HuH-7 (cell line): Measurements from ENCODE around the gene PRKN.

Experiments
- DNase-seq: peaks from one replicate; pipeline ENCODE4 v3.0.0; 2011; ENCODE audit warnings: low spot score

PRKN gene

GRCh38 chr6:161443848-161444247 lies 1283.7 kb downstream of the PRKN start:
- DNase-seq = no peak

- DNase-seq = no peak
Observed at GRCh38 chr6:161442420-161442819, 1285.1 kb downstream of the PRKN start.

- no peak for DNase-seq
Observed at GRCh38 chr6:161440299-161440698, 1287.3 kb downstream of the PRKN start.

DNA sequence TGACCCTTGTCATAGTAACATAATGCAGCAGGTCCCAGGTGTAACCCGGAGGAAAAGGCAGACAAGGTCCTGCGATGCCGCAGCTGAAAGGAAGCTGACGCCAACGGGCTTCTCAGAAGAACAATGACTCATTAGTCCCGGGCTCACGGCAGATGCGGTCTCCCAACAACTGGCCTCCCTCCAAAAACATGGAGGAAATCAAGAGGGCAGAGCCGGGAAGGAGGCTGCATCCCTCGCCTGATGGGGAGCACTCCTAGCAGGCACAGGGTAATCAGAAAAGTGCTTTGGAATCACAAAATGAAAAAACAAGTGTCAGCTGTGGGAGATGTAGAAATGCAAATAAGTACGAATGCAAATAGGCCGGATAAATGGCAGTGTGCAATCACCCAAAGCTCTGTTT lies 1288.5 kb downstream of the PRKN start:
- DNase-seq = no peak

DNA sequence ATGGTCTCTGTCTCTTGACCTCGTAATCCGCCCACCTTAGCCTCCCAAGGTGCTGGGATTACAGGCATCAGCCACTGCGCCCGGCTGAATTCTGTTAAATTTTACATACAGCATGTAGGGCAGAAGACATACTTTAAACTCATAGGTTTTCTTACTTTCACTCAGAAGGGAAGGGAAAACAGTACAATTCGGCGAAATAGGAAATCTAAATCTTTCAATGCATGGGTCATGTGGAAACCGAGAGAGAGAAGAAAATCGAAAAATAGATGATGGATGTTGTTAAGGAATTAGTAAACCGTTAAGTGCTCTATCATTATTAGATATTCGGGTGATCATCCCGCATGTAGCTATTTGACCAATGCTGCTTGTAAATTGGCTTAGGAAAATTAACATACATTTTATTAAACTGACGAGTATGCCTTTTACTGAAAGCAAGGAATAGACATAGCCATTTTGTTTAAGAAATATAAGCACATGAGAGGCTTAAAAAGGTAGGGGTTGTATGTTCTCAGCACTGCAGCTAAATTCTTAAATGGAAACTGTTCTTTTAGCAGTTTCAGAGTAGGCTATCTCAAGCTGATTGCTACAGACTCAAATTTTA lies 1289.0 kb downstream of the PRKN start:
- DNase-seq = no peak

DNA sequence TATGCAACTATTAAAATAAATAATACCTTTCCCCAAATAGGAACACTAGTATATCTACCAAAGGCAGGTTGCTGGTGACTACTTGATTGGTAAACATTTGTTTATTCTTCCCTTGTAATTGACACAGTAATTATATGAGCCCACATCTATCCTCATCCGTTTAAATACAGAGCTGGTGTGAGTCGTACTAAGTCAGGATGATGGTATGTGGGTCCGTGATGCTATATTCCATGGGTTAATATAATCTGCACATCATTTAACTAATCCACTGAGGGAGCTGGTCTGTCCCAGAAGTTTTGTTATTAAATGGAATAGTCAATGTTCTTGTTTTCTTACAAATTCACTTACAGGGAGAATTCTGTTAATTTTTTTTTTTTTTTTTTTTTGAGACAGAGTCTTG lies 1289.7 kb downstream of the PRKN start:
- DNase-seq = no peak

- no peak for DNase-seq
Observed at GRCh38 chr6:161436106-161436876, 1291.3 kb downstream of the PRKN start.

DNA sequence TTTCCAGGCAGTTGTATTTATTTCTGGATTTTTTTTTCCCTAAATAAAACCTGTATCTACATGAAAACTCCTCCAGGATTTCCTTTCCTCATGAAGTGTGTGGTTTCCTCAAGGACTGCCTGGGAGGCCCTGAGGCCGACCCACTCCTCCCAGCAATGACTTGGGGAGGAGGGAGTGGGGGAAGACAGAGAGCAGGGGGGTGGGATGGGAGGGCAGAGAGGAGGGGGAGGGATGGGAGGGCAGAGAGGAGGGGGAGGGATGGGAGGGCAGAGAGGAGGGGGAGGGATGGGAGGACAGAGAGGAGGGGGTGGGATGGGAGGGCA lies 1291.9 kb downstream of the PRKN start:
- no peak for DNase-seq

DNA sequence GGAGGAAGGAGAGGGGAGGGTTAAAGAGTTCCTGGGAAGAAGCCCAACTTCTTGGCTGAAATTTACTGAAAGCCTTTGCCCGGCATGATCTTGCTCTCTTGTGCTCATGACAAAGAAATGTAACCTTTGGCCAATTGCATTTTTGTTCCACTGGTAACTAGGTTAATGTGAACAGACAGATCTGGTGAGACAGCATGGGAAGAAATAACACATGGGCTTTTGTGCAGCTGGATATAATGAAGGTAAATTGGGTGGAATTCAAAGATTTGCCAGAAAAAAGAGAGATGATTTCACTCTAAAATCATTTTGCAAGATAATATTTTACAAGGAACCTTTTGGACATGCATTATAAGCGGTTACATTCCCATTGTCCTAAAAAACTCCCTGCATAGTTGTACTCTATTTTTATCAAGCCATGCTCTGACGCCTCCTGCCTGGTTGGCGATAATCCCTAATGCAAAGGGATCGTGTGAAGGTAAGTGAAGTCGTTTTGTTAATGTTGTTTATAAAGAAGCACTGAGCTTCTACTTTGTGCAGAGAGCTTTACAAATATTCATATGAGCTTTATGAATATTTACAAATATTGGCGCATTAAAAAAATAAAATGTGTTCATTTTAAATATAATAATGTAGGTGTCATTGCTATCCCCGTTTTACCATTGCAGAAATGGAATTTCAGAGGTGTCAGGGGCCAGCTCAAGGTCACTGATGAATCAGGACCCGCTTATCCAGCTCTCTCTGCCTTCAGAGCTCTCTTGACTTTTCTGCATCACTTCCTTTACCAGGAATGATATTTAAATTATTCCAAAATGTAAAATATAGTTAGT lies 1292.4 kb downstream of the PRKN start:
- DNase-seq = no peak

GRCh38 chr6:161434350-161434749 lies 1293.2 kb downstream of the PRKN start:
- DNase-seq = no peak

GRCh38 chr6:161432546-161432945 lies 1295.0 kb downstream of the PRKN start:
- no peak for DNase-seq

- no peak for DNase-seq
Observed at GRCh38 chr6:161429921-161430490, 1297.6 kb downstream of the PRKN start.

- DNase-seq = no peak
Observed at GRCh38 chr6:161424421-161424820, 1303.1 kb downstream of the PRKN start.

DNA sequence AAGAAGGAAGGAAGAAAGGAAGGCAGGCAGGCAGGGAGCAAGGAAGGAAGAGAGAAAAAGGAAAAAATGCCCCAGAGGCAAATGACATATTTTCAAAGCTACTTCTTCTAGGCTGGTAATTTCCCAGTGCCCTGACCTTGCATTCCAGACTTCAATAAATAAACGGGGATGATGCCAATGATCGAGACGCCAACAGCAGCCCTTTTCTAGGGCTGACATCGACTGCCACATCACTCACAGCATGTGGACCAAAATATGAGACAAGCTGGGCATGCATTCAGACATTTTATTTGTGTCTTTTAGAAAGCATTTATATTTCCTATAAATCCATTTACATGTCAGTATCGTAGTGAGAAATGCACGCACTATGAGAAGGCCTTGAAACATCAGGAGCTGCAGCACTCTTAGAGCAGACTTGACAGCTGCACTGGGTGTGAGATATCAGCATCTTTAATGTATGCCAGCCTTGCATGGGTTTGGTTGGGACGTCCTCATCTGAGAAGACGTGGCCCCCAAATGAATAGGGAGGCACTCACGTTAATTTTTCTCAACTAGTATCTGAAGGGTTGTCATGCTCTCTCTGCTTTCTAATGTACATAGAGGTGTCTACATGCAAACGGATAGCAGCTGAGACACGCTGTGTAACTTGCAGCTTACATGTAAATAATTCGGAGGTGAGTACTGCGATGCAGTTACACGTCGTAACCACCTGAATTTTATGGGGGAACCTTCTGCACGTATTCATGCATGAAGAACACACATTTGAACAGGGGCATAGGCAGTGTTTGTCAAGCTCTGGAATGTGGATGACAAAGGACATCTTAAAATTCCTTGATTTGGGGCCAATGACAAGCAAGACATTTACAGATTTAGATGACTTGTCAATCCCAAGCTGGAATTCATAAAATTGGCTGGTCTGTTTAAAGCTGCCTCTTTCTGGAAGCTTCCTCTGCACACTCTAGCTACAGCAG lies 1304.6 kb downstream of the PRKN start:
- DNase-seq = no peak

DNA sequence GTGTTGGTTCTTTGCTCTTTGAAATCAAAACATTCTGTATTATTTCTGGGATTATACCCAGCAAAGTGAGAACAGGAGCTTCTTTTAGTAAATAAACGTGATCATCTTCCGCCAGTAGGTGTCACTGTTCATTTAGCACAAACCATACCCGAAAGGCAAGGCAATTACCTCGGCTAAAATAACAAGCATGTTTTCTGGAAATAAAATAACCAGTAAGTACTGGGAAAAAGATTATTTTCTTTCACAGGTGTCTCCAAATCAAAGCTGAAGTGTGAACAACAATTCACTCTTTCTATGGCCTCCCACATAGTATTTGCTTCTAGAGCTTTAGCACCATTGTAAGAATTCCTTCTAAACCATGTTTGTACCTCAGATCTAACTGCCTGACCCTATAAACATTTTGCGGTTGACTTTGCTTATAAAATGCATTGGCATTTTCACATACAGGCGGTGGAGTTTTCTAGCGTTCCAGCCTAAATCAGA lies 1309.1 kb downstream of the PRKN start:
- peak; percentile 48 for DNase-seq

- DNase-seq = no peak
Observed at GRCh38 chr6:161417717-161418462, 1309.7 kb downstream of the PRKN start.

DNA sequence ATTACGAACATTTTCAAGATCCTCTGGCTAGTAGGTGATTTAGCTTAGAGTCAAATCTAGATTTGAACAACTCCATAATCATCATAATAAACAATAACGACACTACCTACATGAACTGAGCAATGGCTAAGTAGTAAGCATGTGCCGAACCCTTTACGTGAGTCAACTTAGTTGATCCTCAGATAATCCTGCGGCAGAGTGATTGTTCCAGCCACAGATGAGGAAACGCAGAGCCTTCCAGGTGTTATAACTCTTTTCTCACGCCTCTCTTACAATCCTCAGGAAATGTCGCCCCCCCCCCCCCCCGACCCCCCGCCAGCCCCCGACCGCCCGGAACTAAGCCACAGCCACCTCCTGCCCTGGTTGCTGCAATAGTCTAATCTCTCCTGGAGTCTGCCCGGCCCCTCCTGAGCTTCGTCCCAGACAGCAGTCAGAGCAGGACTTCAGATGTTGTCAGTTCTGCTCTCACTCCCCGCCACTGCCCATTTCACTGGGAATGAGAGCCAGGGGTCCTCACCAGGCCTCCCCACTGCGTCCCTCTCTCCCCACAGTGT lies 1312.2 kb downstream of the PRKN start:
- DNase-seq = no peak

- no peak for DNase-seq
Observed at GRCh38 chr6:161414707-161415106, 1312.9 kb downstream of the PRKN start.

DNA sequence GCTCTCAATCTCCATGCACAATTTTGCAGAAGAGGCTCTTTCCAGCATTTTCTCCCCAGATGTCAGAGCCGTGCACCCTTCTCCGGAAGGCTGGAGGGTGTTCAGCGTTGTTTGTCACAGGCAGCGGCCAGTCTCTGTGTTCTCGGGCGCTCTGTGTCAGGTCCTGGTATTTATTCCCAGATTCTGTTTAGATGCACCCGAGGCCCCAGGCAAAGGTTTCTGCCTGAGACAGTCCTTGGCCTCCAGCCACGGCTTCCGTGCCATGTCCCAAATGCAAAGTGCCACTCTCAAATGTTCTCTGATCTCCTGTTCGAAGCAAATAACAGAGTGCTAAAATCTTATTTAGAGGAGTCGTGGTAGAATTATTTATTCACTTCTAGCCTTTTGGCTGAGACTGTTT lies 1313.4 kb downstream of the PRKN start:
- no peak for DNase-seq

- no peak for DNase-seq
Observed at GRCh38 chr6:161413355-161413771, 1314.2 kb downstream of the PRKN start.
